Choroid plexus epithelial cell (primary cell): ENCODE measurements around the gene ERLIN1.

Source experiments
- DNase-seq: peaks from one replicate; pipeline ENCODE4 v3.0.0-alpha.2; 2010; ENCODE audit warnings: low read depth
- H3K4me3 ChIP-seq: 2 replicates; pipeline ENCODE4 v1.5.1; 2011; ENCODE audit warnings: low read depth, mild to moderate bottlenecking, control low read depth, low read length, moderate library complexity
- CTCF ChIP-seq: conservative IDR thresholded peaks from 2 replicates; pipeline ENCODE4 v1.5.1; 2011; ENCODE audit warnings: low read depth, mild to moderate bottlenecking, control low read depth, inconsistent platforms, low read length, moderate library complexity

The ERLIN1 gene

GRCh38 chr10:100209303-100209702 is 23.5 kb upstream of the ERLIN1 start:
- DNase-seq, result peak; percentile 76
- TF ChIP-seq CTCF, result no peak
- no peak overlapping the region for H3K4me3 ChIP-seq

- H3K4me3 ChIP-seq, result no peak overlapping the region
- no peak for TF ChIP-seq CTCF
- DNase-seq, result no peak
These were observed 22.4 kb upstream of the ERLIN1 start for GRCh38 chr10:100208276-100208675.

- no peak overlapping the region for H3K4me3 ChIP-seq
- TF ChIP-seq CTCF, result no peak
- no peak for DNase-seq
These were observed 18.5 kb upstream of the ERLIN1 start for GRCh38 chr10:100204370-100204769.

- no peak for DNase-seq
- TF ChIP-seq CTCF, result no peak
- H3K4me3 ChIP-seq, result no peak overlapping the region
These were observed 15.7 kb upstream of the ERLIN1 start for GRCh38 chr10:100201549-100201948.

- no peak overlapping the region for H3K4me3 ChIP-seq
- TF ChIP-seq CTCF, result no peak
- no peak for DNase-seq
These were observed 8.9 kb upstream of the ERLIN1 start for GRCh38 chr10:100194711-100195110.

- no peak for TF ChIP-seq CTCF
- H3K4me3 ChIP-seq, result no peak overlapping the region
- peak; percentile 63 for DNase-seq
These were observed 6.5 kb upstream of the ERLIN1 start for GRCh38 chr10:100192350-100192749.

GRCh38 chr10:100186253-100187212 is 704 bp upstream of the ERLIN1 start:
- no peak for TF ChIP-seq CTCF
- peak; percentile 65 for DNase-seq
- peak overlapping the region; percentile 93 for H3K4me3 ChIP-seq
